ENCODE measurements around the gene MACF1.
"Not testable (repeated sequence)": the region's sequence is repeated elsewhere in the genome, so short reads cannot be mapped to it uniquely, and the experiment has no call there.

MACF1 gene

GRCh38 chr1:39427912-39428311, 223.4 kb downstream of the MACF1 start:
- no peak for DNase-seq

- no peak for DNase-seq
Observed at GRCh38 chr1:39431927-39432326, 227.4 kb downstream of the MACF1 start.

- DNase-seq = no peak
Observed at GRCh38 chr1:39434797-39435395, 230.4 kb downstream of the MACF1 start.

GRCh38 chr1:39435597-39435996, 231.1 kb downstream of the MACF1 start:
- DNase-seq = no peak

GRCh38 chr1:39436842-39437241, 232.3 kb downstream of the MACF1 start:
- no peak for DNase-seq

- no peak for DNase-seq
Observed at GRCh38 chr1:39438042-39438441, 233.5 kb downstream of the MACF1 start.

GRCh38 chr1:39440856-39441255, 236.4 kb downstream of the MACF1 start:
- DNase-seq = no peak

GRCh38 chr1:39441797-39442196, 237.3 kb downstream of the MACF1 start:
- DNase-seq = no peak

- no peak for DNase-seq
Observed at GRCh38 chr1:39445573-39445972, 241.1 kb downstream of the MACF1 start.

- DNase-seq = no peak
Observed at GRCh38 chr1:39446986-39447567, 242.6 kb downstream of the MACF1 start.

- DNase-seq = not testable (repeated sequence)
Observed at GRCh38 chr1:39450041-39450440, 245.5 kb downstream of the MACF1 start.

GRCh38 chr1:39450956-39451606, 246.6 kb downstream of the MACF1 start:
- no peak for DNase-seq

- DNase-seq = no peak
Observed at GRCh38 chr1:39452081-39452480, 247.6 kb downstream of the MACF1 start.

GRCh38 chr1:39452540-39452939, 248.0 kb downstream of the MACF1 start:
- DNase-seq = no peak

GRCh38 chr1:39453603-39454002, 249.1 kb downstream of the MACF1 start:
- no peak for DNase-seq

GRCh38 chr1:39458991-39459390, 254.5 kb downstream of the MACF1 start:
- DNase-seq = no peak

GRCh38 chr1:39462074-39462473, 257.6 kb downstream of the MACF1 start:
- no peak for DNase-seq

GRCh38 chr1:39466413-39467107, 262.1 kb downstream of the MACF1 start:
- DNase-seq = no peak

GRCh38 chr1:39467108-39467720, 262.7 kb downstream of the MACF1 start:
- DNase-seq = not testable (repeated sequence)

- no peak for DNase-seq
Observed at GRCh38 chr1:39469150-39469549, 264.7 kb downstream of the MACF1 start.

- DNase-seq = no peak
Observed at GRCh38 chr1:39470040-39470439, 265.5 kb downstream of the MACF1 start.

GRCh38 chr1:39472826-39473225, 268.3 kb downstream of the MACF1 start:
- DNase-seq = no peak

- no peak for DNase-seq
Observed at GRCh38 chr1:39473324-39473723, 268.8 kb downstream of the MACF1 start.

GRCh38 chr1:39474810-39475209, 270.3 kb downstream of the MACF1 start:
- DNase-seq = no peak
